HG02623 (cell line): ENCODE data around the gene GRM4.
"Not testable (repeated sequence)": the region's sequence is repeated elsewhere in the genome, so short reads cannot be mapped to it uniquely, and the experiment has no call there.

Experiments
- ATAC-seq: cut with Tn5 transposase; IDR thresholded peaks from one replicate; pipeline ENCODE4 v1.9.1; 2021; ENCODE audit warnings: moderate library complexity; ENCODE audit not compliant: unreplicated experiment

GRM4 gene

GRCh38 chr6:34027445-34027936 is 118.4 kb downstream of the GRM4 start:
- no peak for ATAC-seq

- ATAC-seq = no peak
Measured at GRCh38 chr6:34025861-34026260, 120.0 kb downstream of the GRM4 start.

DNA sequence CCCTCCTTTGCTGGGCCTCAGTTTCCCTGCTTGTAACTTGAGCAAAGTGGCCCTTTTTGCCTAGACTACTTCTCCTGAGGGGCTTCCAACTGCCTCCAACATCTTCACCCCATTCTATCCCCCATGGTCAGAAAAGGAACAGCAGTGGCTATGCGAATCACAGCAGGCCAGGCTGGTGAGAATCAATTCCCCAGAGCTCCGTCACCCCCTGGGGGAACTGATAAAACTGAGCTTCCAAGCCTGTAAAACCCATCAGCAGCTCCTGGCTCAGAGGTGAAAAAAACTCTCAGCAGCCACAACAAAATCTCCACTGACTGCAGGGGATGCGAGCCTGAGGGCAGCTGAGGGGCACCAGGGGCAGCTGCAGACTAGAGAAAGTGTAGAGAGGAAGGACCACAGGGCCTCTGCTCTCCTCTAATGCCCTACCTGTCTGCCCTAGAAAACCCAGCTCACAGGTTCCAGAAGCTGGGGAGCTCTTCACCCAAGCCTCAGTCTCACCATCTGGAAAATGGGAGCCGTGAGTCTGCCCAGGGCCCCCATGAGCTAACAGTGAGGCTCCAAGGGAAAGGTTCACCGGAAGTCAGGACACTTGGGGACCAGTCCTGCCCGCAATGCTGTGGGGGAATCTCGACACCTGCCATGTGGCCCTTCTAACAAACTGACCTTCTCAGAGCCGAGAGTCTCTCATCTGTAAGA is 120.6 kb downstream of the GRM4 start:
- ATAC-seq = no peak

GRCh38 chr6:34022873-34023255 is 123.0 kb downstream of the GRM4 start:
- ATAC-seq = no peak

DNA sequence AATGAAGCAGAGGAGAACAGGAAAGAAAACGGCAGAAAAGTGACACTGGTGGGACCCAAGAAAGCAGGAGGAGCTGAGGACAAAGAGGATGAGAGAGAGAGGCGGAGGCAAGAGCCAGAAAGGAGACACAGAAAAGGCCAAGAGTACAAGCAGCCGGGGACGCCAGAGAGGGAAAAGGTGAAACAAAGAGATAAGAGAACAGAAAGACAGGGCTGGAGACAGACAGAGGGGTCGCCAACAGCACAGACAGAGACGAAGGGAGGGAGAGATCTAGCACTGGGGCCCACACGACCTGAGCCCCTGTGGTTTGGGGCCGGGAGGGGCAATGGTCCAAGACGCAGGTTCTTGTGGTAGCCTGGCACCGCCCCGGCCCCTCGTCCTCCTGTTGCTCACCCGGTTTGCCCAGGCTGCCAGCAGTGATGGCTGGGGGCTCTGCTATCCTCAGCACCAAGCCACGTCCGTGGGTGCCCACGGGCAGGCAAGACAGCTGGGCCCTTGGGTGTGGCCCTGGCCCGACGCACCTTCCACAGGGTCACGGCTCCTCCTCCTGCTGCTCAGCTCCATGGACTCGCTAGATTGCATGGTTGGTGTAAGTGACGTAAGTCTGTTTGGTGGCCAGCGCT is 123.5 kb downstream of the GRM4 start:
- no peak for ATAC-seq

- no peak for ATAC-seq
Measured at GRCh38 chr6:34021554-34022190, 124.2 kb downstream of the GRM4 start.

- ATAC-seq = no peak
Measured at GRCh38 chr6:34020807-34021553, 124.9 kb downstream of the GRM4 start.

GRCh38 chr6:34020278-34020677 is 125.6 kb downstream of the GRM4 start:
- no peak for ATAC-seq

GRCh38 chr6:34018961-34019606 is 126.8 kb downstream of the GRM4 start:
- no peak for ATAC-seq

DNA sequence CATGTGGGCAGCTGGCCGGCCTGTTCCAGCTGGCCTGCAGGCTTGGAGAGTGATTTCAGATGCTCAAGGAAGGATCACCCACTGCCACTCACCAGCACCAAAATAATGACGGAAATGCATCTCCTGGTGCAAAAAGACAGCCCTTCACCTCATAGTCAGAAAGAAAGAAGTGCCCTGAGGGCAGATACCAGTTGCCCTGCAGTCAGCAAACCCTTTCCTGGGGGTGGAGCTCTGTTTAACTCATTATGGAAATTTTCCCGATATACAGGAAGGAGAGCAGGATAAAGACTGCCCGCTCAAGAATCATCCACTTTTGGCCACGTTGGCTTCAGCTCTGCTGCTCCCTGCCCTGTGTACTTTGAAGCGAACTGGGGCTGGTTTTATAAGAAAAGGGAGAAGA is 127.9 kb downstream of the GRM4 start:
- no peak for ATAC-seq

- no peak for ATAC-seq
Measured at GRCh38 chr6:34017106-34017805, 128.6 kb downstream of the GRM4 start.

DNA sequence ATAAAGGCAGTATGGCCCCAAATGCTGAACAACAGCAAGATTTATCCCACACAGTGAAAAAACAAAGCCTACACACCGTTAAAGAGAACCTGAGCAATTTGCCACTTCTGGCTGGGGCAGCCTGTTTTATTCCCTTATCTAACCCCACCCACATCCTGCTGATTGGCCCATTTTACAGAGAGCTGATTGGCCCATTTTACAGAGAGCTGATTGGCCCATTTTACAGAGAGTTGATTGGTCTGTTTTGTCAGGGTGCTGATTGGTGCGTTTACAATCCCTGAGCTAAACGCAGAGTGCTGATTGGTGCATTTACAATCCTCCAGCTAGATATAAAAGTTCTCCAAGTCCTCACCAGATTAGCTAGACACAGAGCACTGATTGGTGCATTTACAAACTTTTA is 129.3 kb downstream of the GRM4 start:
- not testable (repeated sequence) for ATAC-seq

- no peak for ATAC-seq
Measured at GRCh38 chr6:34015586-34015985, 130.3 kb downstream of the GRM4 start.

- ATAC-seq = no peak
Measured at GRCh38 chr6:34011264-34011663, 134.6 kb downstream of the GRM4 start.

DNA sequence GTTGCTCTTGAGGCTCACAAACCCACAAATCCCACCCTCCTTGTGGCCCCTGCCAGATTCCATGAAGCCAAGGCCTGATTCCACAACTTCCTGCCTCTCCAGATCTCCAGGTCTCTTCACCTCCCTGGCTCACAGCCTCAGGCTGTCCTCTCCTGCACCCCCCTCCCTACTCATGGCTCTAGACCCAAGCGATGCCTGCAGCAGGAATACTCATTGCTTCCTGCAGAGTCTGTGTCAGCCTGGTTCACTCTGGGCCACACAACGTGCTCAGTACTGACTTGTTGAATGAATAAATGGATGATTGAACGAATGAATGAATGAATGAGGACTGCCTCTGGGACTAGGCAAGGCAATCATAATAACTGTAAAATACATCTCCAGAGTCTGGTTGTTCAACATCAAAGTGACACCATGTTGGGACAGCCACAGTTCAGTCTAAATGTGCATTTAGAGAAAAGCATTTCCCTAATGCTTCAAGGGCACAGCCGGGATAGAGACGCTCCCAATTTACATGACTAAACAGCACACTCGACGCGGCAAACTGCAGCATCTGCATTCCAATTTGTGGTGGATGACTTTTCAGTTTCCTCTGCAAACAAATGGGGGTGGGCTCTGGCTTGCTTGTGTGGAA is 139.9 kb downstream of the GRM4 start:
- no peak for ATAC-seq

DNA sequence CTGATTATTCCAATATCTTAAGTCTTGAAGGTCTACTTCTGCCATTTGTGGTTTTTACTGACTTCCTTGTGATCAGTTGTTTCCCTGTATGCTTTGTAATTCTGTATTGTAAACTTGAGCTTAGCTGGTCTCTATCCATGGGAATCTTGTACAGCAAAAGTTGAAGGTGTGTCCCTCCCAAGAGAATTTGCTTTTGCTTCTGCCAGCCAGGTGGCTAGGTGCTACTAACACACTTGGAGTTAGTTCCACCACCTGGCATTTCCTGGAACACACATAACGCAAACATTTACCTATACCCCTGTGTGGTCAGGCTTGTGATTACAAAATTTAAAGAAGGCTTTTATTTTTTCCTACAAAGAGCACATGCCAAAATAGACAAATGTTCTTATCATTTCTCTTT is 141.2 kb downstream of the GRM4 start:
- no peak for ATAC-seq

- ATAC-seq = no peak
Measured at GRCh38 chr6:34003962-34004361, 141.9 kb downstream of the GRM4 start.

DNA sequence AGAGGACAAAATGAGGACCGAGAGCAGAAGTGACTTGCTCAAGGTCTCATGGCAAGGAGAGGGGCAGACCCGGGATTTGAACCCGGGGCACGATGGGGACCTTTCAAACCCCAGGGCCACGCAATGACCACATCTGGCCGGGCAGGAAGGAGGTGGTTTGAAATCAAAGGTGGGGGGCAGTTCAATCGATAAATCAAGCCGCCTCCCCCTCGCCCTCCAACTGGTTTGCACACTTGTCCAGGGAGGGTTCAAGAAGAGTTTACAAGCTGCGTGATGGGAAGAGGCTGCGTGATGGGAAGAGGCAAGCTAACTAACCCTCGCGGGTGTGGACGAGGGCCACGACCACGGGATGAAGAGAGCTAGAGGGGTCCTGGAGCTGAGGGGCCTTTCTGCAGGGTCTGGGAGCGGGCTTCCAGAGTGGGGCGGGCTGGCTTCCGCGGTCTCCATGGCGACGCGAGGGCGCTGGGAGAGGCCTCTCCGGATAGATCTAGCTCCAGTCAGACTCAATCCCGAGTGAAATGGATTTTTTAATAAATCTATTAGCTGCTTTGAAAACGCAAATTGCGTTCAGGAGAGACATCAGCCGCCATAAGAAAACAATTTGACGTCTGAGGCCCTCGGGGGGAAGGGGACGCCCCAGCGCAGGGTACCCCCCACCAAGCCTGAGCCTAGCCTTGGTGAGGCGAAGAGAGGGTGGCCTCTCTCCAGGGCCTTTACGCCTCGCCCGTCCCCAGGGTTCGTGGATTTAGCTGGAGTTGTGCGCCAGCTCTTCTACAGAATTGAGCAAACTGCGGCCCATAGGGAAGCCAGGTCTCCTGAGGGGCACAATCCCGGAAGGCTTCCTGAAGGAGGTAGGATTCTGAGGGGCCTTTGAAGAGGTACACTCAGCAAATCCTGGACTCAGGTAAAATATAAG is 143.9 kb downstream of the GRM4 start:
- ATAC-seq = no peak

DNA sequence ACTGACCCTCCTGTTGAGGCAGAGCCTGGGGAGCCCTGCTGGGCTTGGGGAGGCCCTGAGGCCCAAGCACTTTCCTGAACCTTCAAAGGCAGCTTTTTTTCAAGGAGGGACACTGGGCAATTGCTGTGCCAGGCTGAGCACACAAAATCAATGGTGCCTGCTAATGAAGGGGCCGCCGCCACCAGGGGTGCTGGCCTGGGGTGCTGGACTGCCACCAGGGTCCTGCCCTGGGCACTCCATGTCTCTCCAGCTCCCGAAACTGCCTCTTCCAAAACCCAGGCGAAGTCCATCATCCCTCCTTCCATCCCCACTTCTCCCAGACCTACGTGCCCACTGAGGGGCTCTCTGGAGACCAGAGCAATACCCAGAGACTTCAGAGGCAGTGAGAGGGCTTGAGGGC is 145.6 kb downstream of the GRM4 start:
- ATAC-seq = no peak
